H1 (cell line): Measurements from ENCODE around the gene POLR3A. TPM values are rescaled to one million over a fixed set of nuclear protein-coding genes. Genes with fewer than 3 reads are reported as not detected.

ENCODE experiments used
- CTCF ChIA-PET: fragments of 300-600 bp; sonication (Branson Sonifier 250); formaldehyde crosslinking; loops from one replicate; lab custom pipeline; 2021; ENCODE audit not compliant: partially characterized antibody; lab: Charles Lee
- POLR2A ChIA-PET: fragments of 300-600 bp; sonication (Branson Sonifier 250); formaldehyde crosslinking; loops from one replicate; lab custom pipeline; 2021; ENCODE audit warnings: inconsistent platforms; ENCODE audit not compliant: partially characterized antibody; lab: Charles Lee
- DNase-seq, 2 experiments: peaks; one replicate each; pipeline versions ENCODE4 v3.0.0 to v3.0.0-alpha.2; 2010 to 2022; ENCODE audit warnings: low spot score in 2 of 2, low read depth in 1 of 2, mixed read lengths in 1 of 2
- FAIRE-seq: peaks from 2 replicates; lab custom pipeline; 2011; peaks lifted over from hg19 to GRCh38; lab: Jason Lieb, UNC
- H2AFZ ChIP-seq: 2 replicates; pipeline ENCODE4 v1.8.1; 2012; ENCODE audit warnings: low read length, inconsistent platforms
- H2AK5ac ChIP-seq: 2 replicates; pipeline ENCODE4 v1.6.1; 2013; ENCODE audit warnings: low read depth, low read length
- H2BK120ac ChIP-seq: replicated peaks from 2 replicates; pipeline ENCODE3; 2013; ENCODE audit warnings: low read depth, low read length, inconsistent platforms
- H2BK12ac ChIP-seq: 2 replicates; pipeline ENCODE4 v1.6.1; 2013; ENCODE audit warnings: low read depth, low read length
- H2BK15ac ChIP-seq: 2 replicates; pipeline ENCODE4 v1.6.1; 2013; ENCODE audit warnings: low read length
- H2BK20ac ChIP-seq: 2 replicates; pipeline ENCODE4 v1.6.1; 2013; ENCODE audit warnings: low read length
- H2BK5ac ChIP-seq: 2 replicates; pipeline ENCODE4 v1.6.1; 2013; ENCODE audit warnings: low read depth, low read length
- H3K14ac ChIP-seq: 2 replicates; pipeline ENCODE4 v1.6.1; 2013; ENCODE audit warnings: inconsistent platforms; ENCODE audit not compliant: insufficient read length
- H3K18ac ChIP-seq: 2 replicates; pipeline ENCODE4 v1.6.1; 2013; ENCODE audit warnings: low read length; ENCODE audit errors: extremely low read depth
- H3K23ac ChIP-seq: 2 replicates; pipeline ENCODE4 v1.6.1; 2013; ENCODE audit warnings: inconsistent platforms; ENCODE audit not compliant: insufficient read length
- H3K23me2 ChIP-seq: 2 replicates; pipeline ENCODE4 v1.6.1; 2013; ENCODE audit warnings: low read depth, low read length
- H3K27ac ChIP-seq: 2 replicates; pipeline ENCODE4 v1.6.1; 2011; ENCODE audit warnings: low read depth, low read length, inconsistent platforms
- H3K27me3 ChIP-seq, 4 experiments: replicated peaks in 1 of 4; 1 replicate in 1 of 4; 2 replicates in 3 of 4; pipeline versions ENCODE4 v1.6.1 to v1.8.1; 2011 to 2013; ENCODE audit warnings: low read length in 3 of 4, mild to moderate bottlenecking in 3 of 4, inconsistent platforms in 2 of 4, mixed read lengths in 2 of 4, moderate library complexity in 1 of 4; ENCODE audit not compliant: control insufficient read depth in 3 of 4, insufficient read depth in 3 of 4; ENCODE audit errors: extremely low read depth in 1 of 4
- H3K36me3 ChIP-seq, 4 experiments: 2 replicates each; pipeline versions ENCODE4 v1.6.1 to v1.8.1; 2011 to 2013; ENCODE audit warnings: mild to moderate bottlenecking in 4 of 4, low read length in 3 of 4, moderate library complexity in 2 of 4, control low read depth in 1 of 4, inconsistent platforms in 1 of 4; ENCODE audit not compliant: insufficient read depth in 4 of 4, control insufficient read depth in 2 of 4
- H3K4ac ChIP-seq: replicated peaks from 2 replicates; pipeline ENCODE3; 2013; ENCODE audit warnings: low read length, low read depth, mixed read lengths, inconsistent platforms; ENCODE audit not compliant: insufficient read length
- H3K4me1 ChIP-seq, 4 experiments: replicated peaks in 1 of 4; 1 replicate in 1 of 4; 2 replicates in 3 of 4; pipeline versions ENCODE4 v1.6.1 to v1.8.1; 2011 to 2013; ENCODE audit warnings: low read length in 3 of 4, inconsistent platforms in 2 of 4, mixed read lengths in 1 of 4; ENCODE audit not compliant: insufficient read depth in 4 of 4, control insufficient read depth in 3 of 4
- H3K4me2 ChIP-seq, 2 experiments: 2 replicates each; pipeline versions ENCODE4 v1.6.1 to v1.8.1; 2011 to 2013; ENCODE audit warnings: low read depth in 2 of 2, low read length in 2 of 2, control low read depth in 1 of 2, inconsistent platforms in 1 of 2, mild to moderate bottlenecking in 1 of 2; ENCODE audit not compliant: insufficient read depth in 1 of 2
- H3K4me3 ChIP-seq, 4 experiments: fragments of 200-600, 300-600 bp in 1 of 4; sonication (generic), shearing (Covaris generic), sonication (Bioruptor Twin) in 1 of 4; 2 replicates each; pipeline versions ENCODE4 v1.5.1 to v1.8.1; 2011 to 2016; ENCODE audit warnings: low read length in 4 of 4, low read depth in 3 of 4, control low read depth in 2 of 4, inconsistent platforms in 2 of 4, mild to moderate bottlenecking in 2 of 4, mixed read lengths in 1 of 4, moderate library complexity in 1 of 4; ENCODE audit not compliant: insufficient read depth in 2 of 4; ENCODE audit errors: extremely low read depth in 1 of 4
- H3K56ac ChIP-seq: replicated peaks from 2 replicates; pipeline ENCODE3; 2013; ENCODE audit warnings: low read depth, mild to moderate bottlenecking, mixed read lengths, low read length, inconsistent platforms; ENCODE audit not compliant: insufficient read length
- H3K79me1 ChIP-seq: 2 replicates; pipeline ENCODE4 v1.6.1; 2013; ENCODE audit warnings: low read depth, low read length, control low read depth
- H3K79me2 ChIP-seq, 2 experiments: 2 replicates each; pipeline versions ENCODE4 v1.6.1 to v1.8.1; 2012 to 2013; ENCODE audit warnings: low read length in 2 of 2, mild to moderate bottlenecking in 2 of 2, inconsistent platforms in 1 of 2; ENCODE audit not compliant: insufficient read depth in 2 of 2, control insufficient read depth in 1 of 2
- H3K9ac ChIP-seq, 4 experiments: replicated peaks in 1 of 4; 1 replicate in 1 of 4; 2 replicates in 3 of 4; pipeline versions ENCODE4 v1.6.1 to v1.8.1; 2011 to 2013; ENCODE audit warnings: low read depth in 3 of 4, low read length in 3 of 4, control low read depth in 2 of 4, mild to moderate bottlenecking in 2 of 4, moderate library complexity in 2 of 4, inconsistent platforms in 1 of 4; ENCODE audit errors: extremely low read depth in 1 of 4
- H3K9me3 ChIP-seq, 2 experiments: 2 replicates each; pipeline versions ENCODE4 v1.6.1 to v1.8.1; 2012 to 2013; ENCODE audit warnings: mild to moderate bottlenecking in 2 of 2, moderate library complexity in 2 of 2, control low read depth in 1 of 2, inconsistent platforms in 1 of 2, low read depth in 1 of 2, low read length in 1 of 2, mixed read lengths in 1 of 2; ENCODE audit not compliant: insufficient read depth in 2 of 2
- H4K20me1 ChIP-seq, 2 experiments: replicated peaks in 1 of 2; 2 replicates each; pipeline versions ENCODE3 to v1.8.1; 2011 to 2013; ENCODE audit warnings: inconsistent platforms in 2 of 2, low read length in 2 of 2, mild to moderate bottlenecking in 1 of 2; ENCODE audit not compliant: insufficient read depth in 2 of 2, control insufficient read depth in 1 of 2
- H4K5ac ChIP-seq: 2 replicates; pipeline ENCODE4 v1.6.1; 2013; ENCODE audit warnings: low read length, low read depth, mixed read lengths, inconsistent platforms; ENCODE audit not compliant: insufficient read length
- H4K8ac ChIP-seq: 2 replicates; pipeline ENCODE4 v1.8.0; 2013; ENCODE audit warnings: mild to moderate bottlenecking, moderate library complexity, low read length, inconsistent platforms; ENCODE audit not compliant: insufficient read depth; ENCODE audit errors: extremely low read depth
- H4K91ac ChIP-seq: replicated peaks from 2 replicates; pipeline ENCODE3; 2013; ENCODE audit warnings: low read length, mixed read lengths, inconsistent platforms; ENCODE audit not compliant: insufficient read length
- CHD2 ChIP-seq: IDR thresholded peaks from 2 replicates; pipeline ENCODE4 v1.6.1; 2012; ENCODE audit warnings: low read length, improper control_type of control experiment
- SP4 ChIP-seq: IDR thresholded peaks from 2 replicates; pipeline ENCODE4 v1.6.1; 2012; ENCODE audit warnings: low read length, inconsistent platforms
- ZNF274 ChIP-seq: IDR thresholded peaks from 2 replicates; pipeline ENCODE4 v1.7.0; 2012; ENCODE audit warnings: low read length, borderline replicate concordance; ENCODE audit errors: extremely low read depth
- WGBS, 2 experiments: shearing (Covaris generic) in 1 of 2; methylation state at CpG; one replicate each; pipeline versions ENCODE4 v1.1.6 to v1.1.7; 2013 to 2015; ENCODE audit warnings: low lambda C conversion rate in 2 of 2, mixed read lengths in 2 of 2, inconsistent platforms in 1 of 2, low coverage in 1 of 2, missing lambda C conversion rate in 1 of 2; ENCODE audit not compliant: insufficient replicate concordance in 2 of 2, insufficient coverage in 1 of 2, insufficient read length in 1 of 2; ENCODE audit errors: extremely low coverage in 1 of 2, missing lambda C conversion rate in 1 of 2; 5-methylcytosine and 5-hydroxymethylcytosine counted together
- polyA plus RNA-seq, 7 experiments: library from polyadenylated mRNA; depleted of rRNA in 3 of 7; stranded (reverse) in 5 of 7; unstranded in 2 of 7; fragments of >200 nt in 5 of 7; fragments of 200-250 nt in 2 of 7; gene quantifications; 1 replicate in 5 of 7; 2 replicates in 1 of 7; 4 replicates in 1 of 7; pipeline versions ENCODE4 v1.2.1 to v1.2.3, GENCODE V29; 2011 to 2013; ENCODE audit warnings: missing spikeins in 2 of 7, mixed read lengths in 2 of 7
- total RNA-seq: library from RNA; stranded (reverse); fragmentation: NEBNext Ultra II Directional; extraction: Animal tissue kit (Norgen Biotek cat#: 25700); gene quantifications from 2 replicates; pipeline ENCODE4 v1.2.1, GENCODE V29; 2021
- TF ChIP-seq, protein P1 (sequence below): IDR thresholded peaks from 2 replicates; pipeline ENCODE4 v1.6.1; 2011; ENCODE audit warnings: low read depth, mild to moderate bottlenecking, low read length; ENCODE audit not compliant: insufficient read depth

Gene POLR3A
- total and polyA plus RNA-seq, 2 of the 8 experiments (the other 6 are each of a cell fraction or from before 2014, with no cell fraction given): 11.3 to 38.6 TPM

DNA sequence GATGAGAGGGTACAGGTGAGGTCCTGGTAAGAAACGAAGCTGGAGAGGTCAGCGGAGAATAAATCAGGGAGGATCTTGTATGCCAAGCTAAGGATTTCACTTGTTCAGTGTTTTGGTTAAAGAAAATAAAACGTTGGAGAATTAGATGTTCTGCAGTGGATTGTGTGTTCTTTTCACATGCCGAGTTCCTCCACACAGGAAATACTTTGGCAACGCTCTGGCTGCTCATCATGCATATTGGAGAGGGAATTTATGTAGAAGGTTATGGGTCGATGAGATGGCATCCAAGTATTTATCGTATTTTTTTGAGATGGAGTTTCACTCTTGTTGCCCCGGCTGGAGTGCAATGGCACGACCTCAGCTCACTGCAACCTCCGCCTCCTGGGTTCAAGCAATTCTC is 15.4 kb upstream of the POLR3A start:
- Histone ChIP-seq H4K91ac (no peak overlapping the region), H3K4me1 (peaks cover 4 to 11% (median 7%) of the 10 kb centered on the region in 4 experiments), H3K23ac (no peak overlapping the region), H3K27me3 (no peaks in the 10 kb centered on the region; a peak in 1 of 7 replicates), H2BK12ac (no peak overlapping the region), H3K27ac (0 out of 2 replicates have a peak overlapping the region, but pooled peaks have one; percentile 16), H3K14ac (no peak overlapping the region), H3K56ac (no peak overlapping the region), H3K79me1 (0 out of 2 replicates have a peak, but pooled peaks cover 9% of the 10 kb centered on the region), H2AK5ac (no peak overlapping the region), H3K36me3 (peaks cover 15 to 34% (median 27%) of the 10 kb centered on the region in 4 experiments), H3K4me2 (no peak overlapping the region), H3K9me3 (no peaks in the 10 kb centered on the region), H3K23me2 (no peaks in the 10 kb centered on the region; the same call in 1 of the 2 replicates), H3K9ac (no peak overlapping the region), H2BK20ac (no peak overlapping the region), H3K18ac (no peak overlapping the region), H2BK5ac (no peak overlapping the region; the same call in 1 of the 2 replicates), H2AFZ (no peak overlapping the region), H2BK120ac (no peak overlapping the region), H3K79me2 (peaks cover 0 to 18% of the 10 kb centered on the region in 2 experiments; a peak in 2 of 4 replicates), H2BK15ac (no peak overlapping the region), H3K4me3 (no peak overlapping the region), H4K5ac (no peak overlapping the region), H4K8ac (no peak overlapping the region), H4K20me1 (peaks cover 10 to 27% of the 10 kb centered on the region in 2 experiments), H3K4ac (no peak overlapping the region)
- DNase-seq: no peak
- CTCF ChIA-PET: interaction anchor here (1.1 to 5.3 kb wide), 3 partner anchors 117 to 258 kb away, joined by 3 to 80 read pairs (median 23); no protein-coding TSS in a partner anchor
- no peak for FAIRE-seq
- POLR2A ChIA-PET: interaction anchor here (0.7 to 4.1 kb wide), 4 partner anchors 8 to 70 kb away, joined by 3 to 38 read pairs (median 10); partner anchors contain the start of gene RPS24
- 75% methylated on average over 10 of the region's 10 CpGs; no CpG with 5 or more reads in 1 of the 2 experiments for WGBS, 2 experiments
- TF ChIP-seq CHD2: no peak
- TF ChIP-seq SP4: no peak
- TF ChIP-seq, protein P1, sequence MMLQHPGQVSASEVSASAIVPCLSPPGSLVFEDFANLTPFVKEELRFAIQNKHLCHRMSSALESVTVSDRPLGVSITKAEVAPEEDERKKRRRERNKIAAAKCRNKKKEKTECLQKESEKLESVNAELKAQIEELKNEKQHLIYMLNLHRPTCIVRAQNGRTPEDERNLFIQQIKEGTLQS: no peak
- TF ChIP-seq ZNF274: no peak
